HEK293 (cell line): Measurements from ENCODE around the gene MIA2.

Experiments
- CTCF ChIA-PET: fragments of 350-600 bp; formaldehyde crosslinking; extraction: SDS; loops from one replicate; lab custom pipeline; 2021; ENCODE audit warnings: antibody characterized with exemption; lab: Yijun Ruan, JAX
- POLR2A ChIA-PET: fragments of 300-600 bp; formaldehyde crosslinking; extraction: SDS; loops from one replicate; lab custom pipeline; 2020; ENCODE audit warnings: antibody characterized with exemption, inconsistent platforms; lab: Yijun Ruan, JAX
- H3K27ac ChIP-seq: fragments of 200-500 bp; sonication (Bioruptor generic); 2 replicates; pipeline ENCODE4 v1.5.1; 2014; ENCODE audit warnings: low read depth, low read length, control low read depth, inconsistent platforms; ENCODE audit errors: extremely low read depth
- H3K36me3 ChIP-seq, 2 experiments: fragments of 200-500 bp in 1 of 2; sonication (Bioruptor generic) in 1 of 2; 1 replicate in 1 of 2; 2 replicates in 1 of 2; pipeline ENCODE4 v1.5.1; 2014 to 2017; ENCODE audit warnings: inconsistent platforms in 2 of 2, low read length in 2 of 2; ENCODE audit not compliant: control insufficient read depth in 2 of 2, insufficient read depth in 1 of 2
- H3K4me1 ChIP-seq: fragments of 200-500 bp; sonication (Bioruptor generic); 2 replicates; pipeline ENCODE4 v1.5.1; 2014; ENCODE audit warnings: mild to moderate bottlenecking, low read length, inconsistent platforms; ENCODE audit not compliant: control insufficient read depth, insufficient read depth
- H3K4me3 ChIP-seq: 2 replicates; pipeline ENCODE4 v1.5.1; 2011; ENCODE audit warnings: low read depth, mild to moderate bottlenecking, control low read depth, low read length, moderate library complexity
- H3K9me3 ChIP-seq: fragments of 200-500 bp; sonication (Bioruptor generic); 2 replicates; pipeline ENCODE4 v1.5.1; 2014; ENCODE audit warnings: low read depth, low read length, inconsistent platforms; ENCODE audit not compliant: control insufficient read depth, insufficient read depth
- BCL6B ChIP-seq: fragments of 450-650 bp; formaldehyde crosslinking; IDR thresholded peaks from 2 replicates; pipeline ENCODE4 v1.5.1; 2017; ENCODE audit warnings: missing biosample characterization, missing genetic modification characterization
- HIC1 ChIP-seq: fragments of 450-650 bp; formaldehyde crosslinking; IDR thresholded peaks from 2 replicates; pipeline ENCODE4 v1.5.1; 2016; ENCODE audit warnings: missing biosample characterization, missing genetic modification characterization
- KLF8 ChIP-seq: fragments of 450-650 bp; formaldehyde crosslinking; IDR thresholded peaks from 2 replicates; pipeline ENCODE4 v1.5.1; 2016; ENCODE audit warnings: missing biosample characterization, missing genetic modification characterization
- MEIS1 ChIP-seq: sonication (generic); formaldehyde crosslinking; IDR thresholded peaks from 2 replicates; pipeline ENCODE4 v1.8.1; 2022; ENCODE audit warnings: missing genetic modification reagents, mild to moderate bottlenecking, borderline replicate concordance
- TCF7L2 ChIP-seq: IDR thresholded peaks from 2 replicates; pipeline ENCODE4 v1.6.1; 2011; ENCODE audit warnings: low read depth, mild to moderate bottlenecking, inconsistent platforms, low read length, moderate library complexity, borderline replicate concordance
- ZBTB44 ChIP-seq: fragments of 450-650 bp; IDR thresholded peaks from 2 replicates; pipeline ENCODE4 v1.5.1; 2018; ENCODE audit warnings: missing biosample characterization, mild to moderate bottlenecking, missing genetic modification characterization
- ZFHX2 ChIP-seq: fragments of 450-650 bp; formaldehyde crosslinking; conservative IDR thresholded peaks from 2 replicates; pipeline ENCODE4 v1.5.1; 2016; ENCODE audit warnings: missing biosample characterization, missing genetic modification characterization
- ZFP69B ChIP-seq: fragments of 450-650 bp; formaldehyde crosslinking; IDR thresholded peaks from 2 replicates; pipeline ENCODE4 v1.5.1; 2016; ENCODE audit warnings: missing biosample characterization, missing genetic modification characterization
- ZNF175 ChIP-seq: fragments of 450-650 bp; formaldehyde crosslinking; IDR thresholded peaks from 2 replicates; pipeline ENCODE4 v1.5.1; 2016; ENCODE audit warnings: missing biosample characterization, missing genetic modification characterization
- ZNF202 ChIP-seq: fragments of 450-650 bp; formaldehyde crosslinking; IDR thresholded peaks from 2 replicates; pipeline ENCODE4 v1.5.1; 2016; ENCODE audit warnings: missing biosample characterization, missing genetic modification characterization, borderline replicate concordance
- ZNF214 ChIP-seq: fragments of 450-650 bp; formaldehyde crosslinking; IDR thresholded peaks from 2 replicates; pipeline ENCODE4 v1.5.1; 2017; ENCODE audit warnings: missing biosample characterization, mild to moderate bottlenecking, missing genetic modification characterization, borderline replicate concordance
- ZNF221 ChIP-seq: fragments of 450-650 bp; formaldehyde crosslinking; IDR thresholded peaks from 2 replicates; pipeline ENCODE4 v1.5.1; 2017; ENCODE audit warnings: missing biosample characterization, missing genetic modification characterization, borderline replicate concordance
- ZNF223 ChIP-seq: fragments of 450-650 bp; formaldehyde crosslinking; IDR thresholded peaks from 2 replicates; pipeline ENCODE4 v1.5.1; 2016; ENCODE audit warnings: missing biosample characterization, missing genetic modification characterization
- ZNF26 ChIP-seq: fragments of 450-650 bp; formaldehyde crosslinking; IDR thresholded peaks from 2 replicates; pipeline ENCODE4 v1.5.1; 2016; ENCODE audit warnings: missing biosample characterization, missing genetic modification characterization
- ZNF354C ChIP-seq: fragments of 450-650 bp; formaldehyde crosslinking; IDR thresholded peaks from 2 replicates; pipeline ENCODE4 v1.5.1; 2016; ENCODE audit warnings: missing biosample characterization, missing genetic modification characterization, low read depth, borderline replicate concordance
- ZNF394 ChIP-seq: fragments of 450-650 bp; formaldehyde crosslinking; IDR thresholded peaks from 2 replicates; pipeline ENCODE4 v1.5.1; 2016; ENCODE audit warnings: missing biosample characterization, missing genetic modification characterization, mild to moderate bottlenecking, moderate library complexity, borderline replicate concordance
- ZNF404 ChIP-seq: fragments of 450-650 bp; formaldehyde crosslinking; IDR thresholded peaks from 2 replicates; pipeline ENCODE4 v1.5.1; 2017; ENCODE audit warnings: missing biosample characterization, missing genetic modification characterization
- ZNF548 ChIP-seq: fragments of 450-650 bp; formaldehyde crosslinking; IDR thresholded peaks from 2 replicates; pipeline ENCODE4 v1.5.1; 2016; ENCODE audit warnings: missing biosample characterization, missing genetic modification characterization
- ZNF555 ChIP-seq: fragments of 450-650 bp; formaldehyde crosslinking; conservative IDR thresholded peaks from 2 replicates; pipeline ENCODE4 v1.5.1; 2017; ENCODE audit warnings: missing biosample characterization, mild to moderate bottlenecking, missing genetic modification characterization, inconsistent platforms
- ZNF623 ChIP-seq: fragments of 450-650 bp; formaldehyde crosslinking; IDR thresholded peaks from 2 replicates; pipeline ENCODE4 v1.5.1; 2016; ENCODE audit warnings: missing biosample characterization, missing genetic modification characterization
- ZNF660 ChIP-seq: fragments of 450-650 bp; IDR thresholded peaks from 2 replicates; pipeline ENCODE4 v1.5.1; 2018; ENCODE audit warnings: missing biosample characterization, mild to moderate bottlenecking, missing genetic modification characterization
- ZNF677 ChIP-seq: fragments of 450-650 bp; IDR thresholded peaks from 2 replicates; pipeline ENCODE4 v1.5.0; 2018; ENCODE audit warnings: missing biosample characterization, mild to moderate bottlenecking, missing genetic modification characterization, moderate library complexity
- ZNF704 ChIP-seq: fragments of 450-650 bp; formaldehyde crosslinking; IDR thresholded peaks from 2 replicates; pipeline ENCODE4 v1.5.1; 2016; ENCODE audit warnings: missing biosample characterization, missing genetic modification characterization
- ZNF707 ChIP-seq: fragments of 450-650 bp; formaldehyde crosslinking; IDR thresholded peaks from 2 replicates; pipeline ENCODE4 v1.5.1; 2016; ENCODE audit warnings: missing biosample characterization, missing genetic modification characterization
- ZSCAN18 ChIP-seq: fragments of 450-650 bp; formaldehyde crosslinking; IDR thresholded peaks from 2 replicates; pipeline ENCODE4 v1.5.1; 2016; ENCODE audit warnings: missing biosample characterization, missing genetic modification characterization

MIA2 gene

GRCh38 chr14:39382463-39382862 is 148.7 kb downstream of the MIA2 start:
- CTCF ChIA-PET: no interaction called here
- POLR2A ChIA-PET: interaction anchor here (1.1 kb wide), 1 partner anchor 8 kb away, joined by 3 read pairs; no protein-coding TSS in a partner anchor
- no peak for TF ChIP-seq ZNF404 (tag by site-specific recombination)
- TF ChIP-seq KLF8 (tag by site-specific recombination): no peak
- TF ChIP-seq ZNF394 (tag by site-specific recombination): no peak
- TF ChIP-seq ZNF223 (tag by site-specific recombination): no peak
- TF ChIP-seq ZNF707 (tag by site-specific recombination): no peak
- no peak for TF ChIP-seq ZNF175 (tag by site-specific recombination)
- no peak for TF ChIP-seq ZFHX2 (tag by site-specific recombination)
- TF ChIP-seq ZNF221 (tag by site-specific recombination): no peak
- TF ChIP-seq ZNF202: no peak
- Histone ChIP-seq H3K36me3 (no peaks in the 10 kb centered on the region), H3K4me3 (no peak overlapping the region), H3K9me3 (no peaks in the 10 kb centered on the region), H3K27ac (no peak overlapping the region), H3K4me1 (0 out of 2 replicates have a peak, but pooled peaks cover 2% of the 10 kb centered on the region)

GRCh38 chr14:39383026-39383660 is 149.4 kb downstream of the MIA2 start:
- CTCF ChIA-PET: no interaction called here
- no peak overlapping the region for H3K27ac ChIP-seq
- 0 out of 2 replicates have a peak, but pooled peaks cover 2% of the 10 kb centered on the region for H3K4me1 ChIP-seq
- no peaks in the 10 kb centered on the region for H3K9me3 ChIP-seq
- no peak overlapping the region for H3K4me3 ChIP-seq
- no peaks in the 10 kb centered on the region for H3K36me3 ChIP-seq
- POLR2A ChIA-PET: no interaction called here
- no peak for TF ChIP-seq ZNF26
- no peak for TF ChIP-seq ZNF623 (tag by site-specific recombination)
- no peak for TF ChIP-seq ZNF660
- TF ChIP-seq ZFP69B (tag by site-specific recombination): no peak
- TF ChIP-seq BCL6B: no peak
- no peak for TF ChIP-seq ZNF354C (tag by site-specific recombination)
- TF ChIP-seq ZNF214 (tag by site-specific recombination): no peak
- TF ChIP-seq ZNF704 (tag by site-specific recombination): no peak
- TF ChIP-seq ZSCAN18 (tag by site-specific recombination): no peak
- TF ChIP-seq ZNF707 (tag by site-specific recombination): no peak
- no peak for TF ChIP-seq ZNF555
- no peak for TF ChIP-seq ZNF548 (tag by site-specific recombination)
- no peak for TF ChIP-seq ZBTB44
- no peak for TF ChIP-seq HIC1 (tag by site-specific recombination)
- no peak for TF ChIP-seq ZNF677 (tag by site-specific recombination)
- TF ChIP-seq MEIS1 (CRISPR knock-in tag): no peak
- TF ChIP-seq TCF7L2: no peak
